Measurements from ENCODE around the gene AUTS2.

GRCh38 chr7:69638674-69639073 lies 40.4 kb downstream of the AUTS2 start:
- TF ChIP-seq YY1 (IDR thresholded peaks at IDR 0.05; ENCODE audit: insufficient read depth, insufficient read length) = no peak
- no peak for TF ChIP-seq SUZ12 (IDR thresholded peaks at IDR 0.05; ENCODE audit: extremely low read depth, insufficient read depth, insufficient read length)
- no peak for TF ChIP-seq ZNF274 (IDR thresholded peaks at IDR 0.05; ENCODE audit: low read depth, low read length)
